ENCODE measurements around the gene CYP4F2.
"Not testable (repeated sequence)": the region's sequence is repeated elsewhere in the genome, so short reads cannot be mapped to it uniquely, and the experiment has no call there.

The CYP4F2 gene

DNA sequence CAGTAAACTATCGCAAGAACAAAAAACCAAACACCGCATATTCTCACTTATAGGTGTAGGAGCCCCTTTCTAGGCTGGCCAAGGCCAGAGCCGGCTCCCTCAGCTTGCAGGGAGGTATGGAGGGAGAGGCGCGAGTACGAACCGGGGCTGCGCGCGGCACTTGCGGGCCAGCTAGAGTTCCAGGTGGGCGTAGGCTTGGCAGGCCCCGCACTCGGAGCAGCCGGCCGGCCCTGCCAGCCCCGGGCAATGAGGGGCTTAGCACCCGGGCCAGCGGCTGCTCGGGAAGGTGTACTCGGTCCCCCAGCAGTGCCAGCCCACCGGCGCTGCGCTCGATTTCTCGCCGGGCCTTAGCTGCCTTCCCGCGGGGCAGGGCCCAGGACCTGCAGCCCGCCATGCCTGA, 1.7 kb upstream of the CYP4F2 start:
- not testable (repeated sequence) for DNase-seq

DNA sequence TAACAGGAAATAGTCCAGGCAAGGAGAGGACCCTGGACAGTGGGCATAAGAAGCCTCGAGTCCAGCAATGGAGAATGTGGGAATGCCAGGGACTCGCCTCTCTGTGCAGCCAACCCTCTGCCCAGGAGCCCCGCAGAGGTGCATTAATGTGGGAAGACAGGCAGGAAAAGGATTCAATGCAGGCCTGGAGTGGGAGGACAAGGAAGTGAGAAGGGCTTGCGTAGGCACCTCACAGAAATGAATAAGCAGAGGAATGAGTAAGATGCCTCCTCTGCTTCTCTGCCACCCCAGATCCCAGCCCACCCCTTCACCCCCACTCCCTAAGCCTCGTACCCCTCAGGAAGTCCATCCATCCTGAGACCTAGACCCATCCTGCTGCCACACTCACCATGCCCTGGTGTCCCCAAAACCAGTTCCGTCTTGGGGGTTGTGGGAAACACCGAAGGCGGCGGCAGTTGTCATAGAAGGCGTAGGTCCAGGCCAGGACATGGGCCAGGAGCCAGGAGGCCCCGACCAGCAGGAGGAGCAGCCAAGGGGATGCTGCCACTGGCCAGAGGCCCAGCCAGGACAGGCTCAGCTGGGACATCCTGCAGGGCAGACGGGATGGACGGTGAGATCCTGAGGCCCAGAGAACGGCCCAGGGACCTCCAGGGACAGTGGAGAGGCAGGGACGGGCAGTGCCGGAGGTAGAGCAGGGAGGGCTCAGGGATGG, 692 bp downstream of the CYP4F2 start:
- DNase-seq: no peak

DNA sequence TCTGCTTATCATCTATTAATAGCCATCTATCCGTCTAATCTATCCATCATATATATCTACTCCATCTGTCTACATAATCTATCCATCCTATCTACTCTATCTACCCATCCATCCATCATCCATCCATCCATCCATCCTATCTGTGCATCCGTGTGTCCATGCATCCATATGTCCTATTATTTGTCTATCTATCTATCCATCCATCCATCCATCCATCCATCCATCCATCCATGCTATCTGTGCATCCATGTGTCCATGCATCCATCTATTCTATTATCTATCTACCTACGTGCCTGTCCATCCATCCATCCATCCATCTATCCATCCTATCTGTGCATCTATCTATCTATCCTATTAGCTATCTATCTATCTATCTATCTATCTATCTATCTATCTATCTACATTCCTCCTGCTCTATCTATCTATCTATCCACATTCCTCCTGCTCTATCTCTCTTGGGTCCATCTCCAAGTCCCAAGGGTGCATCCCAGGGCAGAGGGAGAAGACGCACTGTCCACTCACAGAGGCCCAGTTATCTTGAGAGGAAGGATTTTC, 1.9 kb downstream of the CYP4F2 start:
- DNase-seq: no peak

DNA sequence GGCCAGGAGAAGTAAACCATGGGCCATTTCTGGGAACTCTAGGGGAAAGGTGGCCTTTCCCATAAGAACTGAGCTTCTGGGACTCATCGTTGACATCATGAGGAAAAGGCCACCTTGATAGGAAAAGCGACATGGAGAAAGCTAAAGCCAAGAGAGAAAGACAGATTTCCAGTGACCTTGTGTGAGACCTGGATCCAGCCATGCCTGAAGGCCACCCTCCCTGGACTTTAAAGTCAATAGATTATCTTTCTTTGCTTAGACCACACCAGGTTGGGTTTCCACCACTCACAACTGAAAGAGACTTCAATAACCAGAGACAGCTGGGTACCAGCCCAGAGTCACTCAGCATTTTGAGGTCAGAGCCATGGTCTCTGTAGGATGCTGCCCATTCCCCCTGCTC, 3.5 kb downstream of the CYP4F2 start:
- no peak for DNase-seq

DNA sequence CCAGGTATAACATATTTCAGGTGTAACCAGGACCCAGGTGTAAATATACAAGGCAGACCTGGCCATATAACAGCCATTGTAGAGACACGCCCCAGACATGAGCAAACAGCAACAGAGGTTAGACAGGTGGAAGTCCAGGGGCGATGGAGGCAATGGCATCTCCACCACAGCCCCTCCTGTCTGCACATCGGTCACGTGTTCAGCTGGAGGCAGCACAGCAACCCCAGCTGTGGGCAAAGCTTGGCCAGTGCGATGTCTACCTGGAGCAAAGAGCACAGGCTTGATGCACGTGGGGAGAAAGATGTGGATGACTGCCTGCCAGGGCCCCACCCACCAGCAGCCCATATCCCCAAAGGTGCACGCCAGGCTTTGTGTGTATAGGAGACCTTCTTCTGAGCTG, 4.4 kb downstream of the CYP4F2 start:
- no peak for DNase-seq

DNA sequence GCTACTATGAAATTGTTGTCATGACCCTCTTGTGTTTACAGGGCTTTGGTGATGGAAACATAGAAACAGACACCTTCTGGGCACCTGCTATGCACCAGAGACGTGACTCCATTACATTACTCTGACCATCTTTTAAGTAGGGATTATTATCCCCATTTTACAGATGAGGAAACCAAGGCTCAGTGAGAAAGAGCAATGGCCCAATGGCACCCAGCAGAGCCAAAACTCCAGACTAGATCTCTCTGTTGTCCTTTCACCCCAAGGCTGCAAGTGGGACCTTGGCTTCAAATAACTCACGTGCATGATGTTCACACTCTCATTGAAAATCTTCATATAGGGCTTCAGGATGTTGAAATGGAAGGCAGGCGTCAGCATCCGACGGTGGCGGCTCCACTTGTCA, 5.9 kb downstream of the CYP4F2 start:
- DNase-seq: no peak

DNA sequence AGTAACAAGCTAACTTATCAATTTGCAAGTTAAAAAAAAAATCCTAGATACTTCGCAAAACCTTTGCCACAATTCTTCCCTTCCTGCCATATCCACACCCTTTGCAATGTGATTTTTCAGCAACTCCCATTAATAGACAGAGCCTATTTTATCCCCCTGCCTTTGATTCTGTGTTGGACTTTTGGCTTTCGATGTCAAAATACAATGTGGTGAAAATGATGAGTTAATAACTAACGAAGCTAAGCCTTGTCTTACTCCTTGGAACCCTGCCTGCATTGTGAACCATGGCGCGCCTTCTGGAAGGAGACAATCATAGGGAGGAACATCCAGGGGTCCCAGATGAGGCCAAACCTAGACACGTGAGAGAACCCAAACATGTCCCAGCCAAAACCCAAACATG, 6.4 kb downstream of the CYP4F2 start:
- DNase-seq: no peak

DNA sequence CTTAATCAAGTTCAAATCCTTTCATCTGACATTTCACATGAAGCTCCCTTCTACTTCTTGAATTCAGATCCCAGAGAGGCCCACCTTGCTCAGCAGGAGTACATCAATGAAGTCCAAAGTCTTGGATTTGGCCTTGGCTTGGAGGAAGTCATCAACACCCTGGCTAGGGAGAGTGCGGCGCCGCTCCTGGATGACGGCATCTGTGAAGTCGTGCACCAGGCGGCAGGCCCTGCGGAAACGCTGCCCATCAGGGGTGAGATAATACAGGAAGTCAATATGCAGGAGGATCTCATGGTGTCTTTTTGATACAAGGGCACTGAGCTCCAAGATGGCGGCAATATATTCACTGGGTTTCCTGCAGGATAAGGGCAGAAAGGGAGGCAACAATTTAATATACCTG, 8.5 kb downstream of the CYP4F2 start:
- DNase-seq: not testable (repeated sequence)

DNA sequence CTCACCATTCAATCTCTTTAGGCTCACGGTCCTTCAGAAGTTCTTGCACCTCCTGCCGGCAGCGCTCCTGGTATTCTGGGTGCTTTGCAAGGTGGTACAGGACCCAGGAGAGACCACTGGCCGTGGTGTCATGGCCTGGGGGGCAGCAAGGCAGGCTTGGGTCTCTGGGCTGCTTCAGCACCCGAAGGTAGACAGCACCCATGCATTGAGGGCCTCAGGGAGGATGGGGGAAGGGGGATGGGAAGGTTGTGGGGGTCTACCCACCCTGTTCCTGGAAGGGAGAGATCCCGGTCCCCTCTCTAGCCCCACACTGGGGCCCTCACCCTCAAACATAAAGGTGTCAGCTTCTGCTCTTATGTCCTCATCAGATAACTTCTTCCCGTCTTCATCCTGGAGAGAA, 12.0 kb downstream of the CYP4F2 start:
- DNase-seq: no peak

DNA sequence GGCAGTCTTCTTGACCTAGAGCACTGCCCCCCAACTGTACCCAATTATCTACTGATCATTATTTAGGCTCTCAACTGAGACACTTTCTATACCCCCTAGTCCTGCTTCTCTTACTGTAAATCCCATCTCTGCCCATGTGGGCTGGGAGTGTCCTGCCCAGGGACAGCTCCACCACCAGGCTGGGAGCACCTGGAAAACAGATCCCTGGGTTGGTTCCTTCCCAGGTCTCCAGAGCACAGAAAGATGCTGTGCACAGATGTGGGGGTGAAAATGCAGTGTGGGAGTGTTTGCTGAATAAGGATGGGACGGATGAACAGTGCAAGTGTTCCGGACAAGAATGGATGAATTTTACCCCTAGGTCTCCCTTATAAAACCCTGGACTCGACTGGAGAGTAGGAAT, 12.7 kb downstream of the CYP4F2 start:
- no peak for DNase-seq

DNA sequence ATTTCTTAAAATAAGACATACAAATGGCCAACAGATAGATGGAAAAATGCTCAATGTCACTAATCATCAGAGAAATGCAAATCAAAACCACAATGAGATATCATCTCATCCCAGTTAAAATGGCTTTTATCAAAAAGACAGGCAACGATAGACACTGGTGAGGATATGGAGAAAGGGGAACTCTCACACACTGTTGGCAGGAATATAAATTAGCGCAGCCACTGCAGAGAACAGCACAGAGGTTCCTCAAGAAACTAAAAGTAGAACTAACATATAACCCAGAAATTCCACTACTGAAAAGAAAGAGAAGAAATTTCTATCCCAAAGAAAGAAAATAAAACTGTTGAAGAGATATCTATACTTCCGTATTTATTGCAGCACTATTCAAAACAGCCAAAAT, 14.5 kb downstream of the CYP4F2 start:
- DNase-seq: not testable (repeated sequence)

DNA sequence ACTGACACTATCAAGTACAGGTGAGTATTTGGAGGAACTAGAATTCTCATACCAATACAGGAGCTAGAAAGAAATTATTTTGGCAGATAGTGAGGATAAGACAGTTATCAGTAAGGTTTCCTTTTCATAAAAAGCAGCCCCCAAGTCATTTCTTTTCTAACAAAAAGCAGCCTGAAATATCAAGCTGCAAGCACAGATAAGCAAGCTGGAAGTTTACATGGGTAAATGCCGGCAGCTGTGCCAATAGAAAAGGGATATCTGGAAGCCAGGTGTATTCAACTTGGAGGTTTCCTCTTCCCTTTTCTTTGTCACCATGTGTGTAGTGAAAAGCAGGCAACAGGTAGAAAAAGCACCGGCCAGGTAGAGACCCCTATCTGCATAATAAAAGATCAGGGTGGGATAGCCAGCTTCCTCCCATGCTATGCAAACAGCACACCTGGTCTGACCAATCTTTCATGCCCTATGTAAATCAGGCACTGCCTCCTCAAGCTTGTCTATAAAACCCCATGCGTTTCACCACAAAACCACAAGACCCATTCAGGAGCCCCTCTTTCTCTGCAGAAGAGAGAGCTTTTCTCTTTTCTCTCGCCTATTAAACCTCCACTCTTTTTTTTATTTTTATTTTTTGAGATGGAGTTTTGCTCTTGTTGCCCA, 22.9 kb downstream of the CYP4F2 start:
- DNase-seq: no peak

DNA sequence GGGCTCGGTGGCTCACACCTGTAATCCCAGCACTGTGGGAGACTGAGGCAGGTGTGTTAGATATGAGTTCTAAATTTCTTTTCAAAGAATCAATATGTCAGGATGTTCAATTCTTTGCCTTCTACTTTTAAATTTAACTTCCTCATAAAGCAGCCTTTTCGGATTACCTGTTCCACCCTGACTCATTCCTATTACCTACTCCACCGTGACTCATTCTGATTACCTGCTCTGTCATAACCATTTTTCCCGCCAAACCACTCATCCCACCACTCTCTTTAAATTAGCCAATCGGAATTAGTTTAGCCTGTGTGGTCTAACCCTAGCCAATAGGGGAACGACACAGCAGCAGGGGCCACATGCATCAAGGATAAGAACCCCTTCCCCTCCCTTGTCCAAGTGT, 24.1 kb downstream of the CYP4F2 start:
- DNase-seq: not testable (repeated sequence)

DNA sequence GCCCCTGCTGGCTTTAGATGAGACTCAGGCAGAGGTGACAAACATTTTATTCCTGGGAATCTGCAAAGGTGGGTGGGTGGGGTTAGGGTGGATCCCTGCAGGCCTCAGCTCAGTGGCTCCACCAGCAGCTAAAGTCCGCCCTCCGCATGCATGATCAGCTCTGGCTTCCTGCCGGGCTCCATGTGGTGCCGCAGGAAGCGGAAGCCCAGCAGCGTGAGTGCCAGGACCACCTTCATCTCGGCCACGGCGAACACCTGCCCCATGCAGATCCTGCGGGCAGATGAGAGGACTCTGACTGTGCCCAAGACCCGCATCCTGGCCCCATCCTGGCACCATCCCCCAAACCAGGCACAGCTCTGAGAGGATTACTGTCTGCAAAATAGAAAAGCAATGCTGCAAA, 26.3 kb downstream of the CYP4F2 start:
- DNase-seq: no peak

DNA sequence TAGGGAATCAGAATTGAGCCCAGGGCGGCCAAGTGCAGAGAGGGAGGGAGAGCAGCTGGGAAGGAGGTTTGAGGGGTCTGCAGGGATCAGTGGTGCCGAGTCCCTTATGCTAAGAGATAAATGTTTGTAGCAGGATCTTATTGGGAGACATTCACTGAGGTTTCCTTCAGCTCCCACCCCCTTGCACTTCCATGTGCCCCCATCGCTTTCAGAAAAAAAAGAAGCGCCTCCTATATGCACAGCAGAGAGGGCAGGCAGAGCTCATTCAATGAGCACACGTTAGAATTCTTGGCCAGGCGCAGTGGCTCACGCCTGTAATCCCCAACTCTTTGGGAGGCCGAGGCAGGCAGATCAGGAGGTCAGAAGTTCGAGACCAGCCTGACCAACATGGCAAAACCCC, 28.0 kb downstream of the CYP4F2 start:
- no peak for DNase-seq

DNA sequence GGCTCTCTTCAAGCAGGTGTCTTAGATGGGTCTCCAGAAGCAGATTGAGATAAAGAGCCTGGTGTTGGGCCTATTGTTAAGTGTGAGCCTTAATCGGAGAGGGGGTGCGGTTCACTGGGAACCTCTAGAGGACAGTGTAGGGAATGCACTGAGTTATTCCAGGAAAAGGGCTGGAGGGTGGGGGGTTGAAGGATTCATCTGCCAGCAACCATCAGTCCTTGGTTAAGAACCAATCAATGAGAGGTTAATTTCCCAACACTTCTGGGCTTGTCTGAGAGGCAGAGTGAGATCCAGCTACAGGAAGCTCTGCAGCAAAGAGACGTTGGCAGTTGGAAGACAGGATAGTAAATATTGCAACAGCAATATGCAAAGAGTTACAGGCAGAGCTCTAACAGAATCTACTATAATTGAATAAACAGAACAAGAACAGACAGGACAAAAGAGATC, 28.7 kb downstream of the CYP4F2 start:
- DNase-seq: peak; percentile 2

DNA sequence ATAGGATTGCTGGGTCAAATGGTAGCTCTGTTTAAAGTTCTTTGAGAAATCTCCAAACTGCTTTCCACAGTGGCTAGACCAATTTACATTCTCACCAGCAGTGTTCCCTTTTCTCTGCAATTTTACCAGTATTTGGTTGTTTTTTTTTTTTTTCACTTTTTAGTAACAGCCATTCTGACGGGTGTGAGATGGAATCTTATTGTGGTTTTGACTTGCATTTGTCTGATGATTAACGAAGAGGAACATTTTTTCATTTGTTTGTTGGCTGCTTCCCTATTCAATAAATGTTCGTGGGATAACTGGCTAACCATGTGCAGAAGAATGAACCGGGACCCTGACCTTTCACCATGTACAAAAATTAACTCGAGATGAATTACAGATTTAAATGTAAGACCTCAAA, 31.2 kb downstream of the CYP4F2 start:
- DNase-seq: no peak

DNA sequence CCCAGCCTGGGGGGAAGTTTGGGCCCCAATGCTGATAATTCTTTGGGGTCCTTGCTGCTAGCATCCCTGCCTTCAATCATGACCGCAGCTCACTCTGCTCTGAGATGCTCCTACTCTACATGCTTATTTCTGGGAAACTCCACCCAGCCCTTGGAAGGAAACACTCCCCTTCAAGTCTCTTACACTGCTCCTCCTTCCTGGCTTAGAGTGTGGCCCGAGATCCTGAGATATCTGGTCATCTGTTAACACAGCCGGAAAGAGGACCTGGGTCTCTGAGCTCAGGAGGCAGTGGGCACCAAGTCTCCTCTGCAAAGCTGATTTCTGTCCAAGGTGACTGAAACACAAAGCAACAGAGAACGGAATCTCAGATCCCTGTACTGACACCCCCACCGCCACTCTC, 33.0 kb downstream of the CYP4F2 start:
- no peak for DNase-seq

DNA sequence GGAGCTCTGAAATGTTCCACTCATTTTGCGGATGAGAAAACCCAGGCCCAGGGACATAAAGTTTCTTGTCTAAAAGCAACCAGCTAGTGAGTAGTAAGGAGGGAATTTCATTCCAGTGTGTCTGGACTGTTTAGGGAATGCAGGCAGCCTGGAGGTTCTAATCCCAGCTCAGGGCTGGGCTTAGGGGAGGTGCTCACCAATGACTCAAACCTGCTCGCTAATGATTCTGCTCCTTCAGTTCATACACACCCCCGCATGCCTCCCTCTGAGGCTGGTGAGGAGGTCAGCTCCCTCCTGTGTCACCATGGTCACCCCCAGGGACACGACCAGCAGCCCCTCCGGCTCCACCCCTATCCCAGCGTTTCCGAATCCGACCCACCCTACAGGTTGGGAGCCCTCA, 34.6 kb downstream of the CYP4F2 start:
- DNase-seq: no peak

DNA sequence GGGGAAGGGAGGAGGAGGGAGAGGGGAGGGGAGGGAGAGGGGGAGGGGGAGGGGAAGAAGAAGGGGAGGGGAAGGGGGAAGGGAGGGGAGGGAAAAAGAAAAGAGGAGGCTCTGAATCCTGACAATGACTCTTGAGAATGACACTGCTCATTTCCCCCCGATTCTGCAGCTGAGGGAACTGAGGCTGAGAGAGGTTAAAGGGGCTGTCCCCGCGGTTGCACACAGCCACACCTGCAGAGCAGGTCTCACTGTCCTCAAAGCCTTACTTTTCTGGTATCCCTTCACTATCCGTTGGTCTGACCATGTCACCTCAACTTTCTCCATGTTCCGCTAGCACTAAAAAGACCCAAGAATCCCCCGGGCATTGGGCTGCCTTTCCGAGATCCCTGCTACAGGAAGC, 35.4 kb downstream of the CYP4F2 start:
- DNase-seq: no peak

DNA sequence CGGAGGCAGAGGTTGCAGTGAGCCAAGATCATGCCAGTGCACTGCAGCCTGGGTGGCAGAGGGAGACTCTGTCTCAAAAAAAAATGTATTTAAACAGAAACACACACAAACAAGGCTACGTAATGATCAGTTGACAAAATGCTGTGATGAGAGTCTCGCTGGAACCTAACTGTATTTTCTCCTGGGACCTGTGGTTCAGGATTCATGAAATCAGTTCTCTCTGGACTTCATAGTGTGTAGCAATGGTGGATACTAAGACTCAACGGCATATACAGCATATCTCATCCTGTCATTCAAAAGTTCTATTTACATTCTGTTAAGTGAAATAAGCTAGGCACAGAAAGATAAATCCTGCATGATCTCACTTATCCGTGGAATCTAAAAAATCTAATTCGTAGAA, 37.4 kb downstream of the CYP4F2 start:
- DNase-seq: no peak

DNA sequence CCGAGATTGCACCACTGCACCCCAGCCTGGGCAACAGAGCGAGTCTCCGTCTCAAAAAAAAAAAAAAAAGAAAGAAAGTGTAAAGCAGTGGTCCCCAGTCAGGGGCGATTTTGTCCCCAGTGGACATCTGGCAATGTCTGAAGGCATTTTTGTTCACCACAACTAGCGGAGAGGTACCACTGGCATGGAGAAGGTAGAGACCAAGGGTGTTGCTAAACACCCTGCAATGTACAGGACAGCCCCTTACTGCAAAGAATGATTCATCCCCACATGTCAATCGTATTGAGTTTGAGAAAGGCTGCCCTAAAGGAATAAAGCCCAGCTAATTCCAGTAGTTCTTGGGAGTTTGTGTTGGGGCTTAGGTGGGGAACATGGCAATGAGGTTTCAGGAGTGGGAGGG, 38.7 kb downstream of the CYP4F2 start:
- no peak for DNase-seq

DNA sequence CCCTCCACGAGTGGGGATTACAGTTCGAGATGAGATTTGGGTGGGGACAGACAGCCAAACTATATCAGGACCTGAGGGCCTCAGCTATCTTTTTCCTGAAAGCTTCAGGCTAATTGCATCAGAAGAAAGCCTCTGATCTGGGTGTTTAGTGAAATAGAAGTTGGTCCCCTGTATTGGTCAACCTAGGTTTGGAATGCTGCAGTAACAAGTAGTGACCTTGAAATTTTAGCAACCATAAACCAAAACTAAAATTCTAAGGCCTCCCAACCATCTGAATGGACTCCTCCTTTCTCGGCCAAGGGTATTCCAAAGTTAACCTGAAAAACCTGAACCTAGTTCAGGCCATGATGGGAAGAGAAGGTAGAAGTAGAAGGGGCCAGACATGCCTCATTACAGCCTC, 47.5 kb downstream of the CYP4F2 start:
- no peak for DNase-seq

DNA sequence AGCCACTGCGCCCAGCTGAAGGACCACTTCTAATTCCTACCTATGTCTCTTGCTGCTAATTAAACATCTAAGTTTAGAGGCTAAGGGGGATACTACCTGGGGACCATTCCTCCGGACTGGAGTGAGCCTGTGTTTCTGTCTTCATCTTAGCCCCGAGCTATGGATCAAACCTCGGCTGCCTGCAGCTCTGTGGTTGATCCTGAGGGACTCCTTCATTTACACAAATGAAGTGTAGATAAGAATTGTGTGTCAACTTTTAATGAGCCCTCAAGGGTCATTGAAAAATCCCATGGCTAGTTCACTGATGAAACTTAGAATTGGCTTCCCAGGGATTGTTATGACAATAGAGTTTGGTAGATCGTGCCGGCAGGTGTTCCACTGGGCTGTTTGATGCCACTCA, 51.0 kb downstream of the CYP4F2 start:
- DNase-seq: no peak

DNA sequence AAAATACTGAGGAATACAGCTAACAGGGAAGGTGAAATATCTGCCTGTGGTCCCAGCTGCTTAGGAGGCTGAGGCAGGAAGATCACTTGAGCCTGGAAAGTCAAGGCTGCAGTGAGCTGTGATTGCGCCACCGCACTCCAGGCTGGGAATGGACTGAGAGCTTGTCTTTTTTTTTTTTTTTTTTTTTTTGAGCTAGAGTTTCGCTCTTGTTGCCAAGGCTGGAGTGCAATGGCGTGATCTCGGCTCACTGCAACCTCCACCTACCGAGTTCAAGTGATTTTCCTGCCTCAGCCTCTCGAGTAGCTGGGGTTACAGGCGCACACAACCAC, 54.0 kb downstream of the CYP4F2 start:
- DNase-seq: not testable (repeated sequence)
